Sigmoid colon (tissue), 4 donors: ENCODE measurements around the gene SLC12A3.

ENCODE experiments used
- CTCF ChIP-seq, 4 experiments: fragments of 450-650 bp in 3 of 4; fragments of 200-600 bp in 1 of 4; IDR thresholded peaks; one replicate each; pipeline ENCODE4 v1.5.1; 2016 to 2019; ENCODE audit warnings: antibody characterized with exemption in 4 of 4, mild to moderate bottlenecking in 3 of 4, moderate library complexity in 2 of 4
- POLR2A ChIP-seq, 2 donors: fragments of 450-650 bp; IDR thresholded peaks; one replicate each; pipeline ENCODE4 v1.6.1; 2016; ENCODE audit warnings: antibody characterized with exemption in 2 of 2, mild to moderate bottlenecking in 2 of 2, moderate library complexity in 2 of 2
- POLR2AphosphoS5 ChIP-seq, 4 donors: sonication (generic); formaldehyde crosslinking; IDR thresholded peaks; one replicate each; pipeline ENCODE4 v1.6.1; 2017; ENCODE audit warnings: antibody characterized with exemption in 4 of 4

GRCh38 chr16:56852401-56852730 lies 12.6 kb upstream of the SLC12A3 start:
- TF ChIP-seq CTCF (IDR thresholded peaks at IDR 0.05) (no peak), POLR2A (IDR thresholded peaks at IDR 0.05) (no peak), POLR2AphosphoS5 (IDR thresholded peaks at IDR 0.05) (no peak)
